ENCODE results near the gene KCNIP4.

DNA sequence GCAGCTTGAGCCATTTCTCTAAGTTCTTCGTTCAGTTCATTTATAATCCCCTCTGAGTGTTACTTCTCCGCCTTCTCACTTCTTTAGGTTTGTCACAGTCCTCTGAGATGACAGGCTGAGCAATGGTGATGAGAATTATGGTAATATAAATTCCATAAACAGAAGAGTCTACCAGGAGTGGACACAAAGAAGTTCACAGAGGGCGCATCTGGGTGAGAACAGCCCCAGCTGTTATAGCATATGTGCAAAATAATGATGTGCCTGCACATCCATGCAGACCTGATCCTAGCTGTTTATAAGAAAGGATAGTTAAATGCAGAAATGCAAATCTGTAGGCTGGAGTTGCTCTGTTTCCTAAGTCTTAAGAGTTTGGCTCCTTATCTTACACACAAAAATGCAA, 377.5 kb downstream of the KCNIP4 start:
- TF ChIP-seq, protein P1, sequence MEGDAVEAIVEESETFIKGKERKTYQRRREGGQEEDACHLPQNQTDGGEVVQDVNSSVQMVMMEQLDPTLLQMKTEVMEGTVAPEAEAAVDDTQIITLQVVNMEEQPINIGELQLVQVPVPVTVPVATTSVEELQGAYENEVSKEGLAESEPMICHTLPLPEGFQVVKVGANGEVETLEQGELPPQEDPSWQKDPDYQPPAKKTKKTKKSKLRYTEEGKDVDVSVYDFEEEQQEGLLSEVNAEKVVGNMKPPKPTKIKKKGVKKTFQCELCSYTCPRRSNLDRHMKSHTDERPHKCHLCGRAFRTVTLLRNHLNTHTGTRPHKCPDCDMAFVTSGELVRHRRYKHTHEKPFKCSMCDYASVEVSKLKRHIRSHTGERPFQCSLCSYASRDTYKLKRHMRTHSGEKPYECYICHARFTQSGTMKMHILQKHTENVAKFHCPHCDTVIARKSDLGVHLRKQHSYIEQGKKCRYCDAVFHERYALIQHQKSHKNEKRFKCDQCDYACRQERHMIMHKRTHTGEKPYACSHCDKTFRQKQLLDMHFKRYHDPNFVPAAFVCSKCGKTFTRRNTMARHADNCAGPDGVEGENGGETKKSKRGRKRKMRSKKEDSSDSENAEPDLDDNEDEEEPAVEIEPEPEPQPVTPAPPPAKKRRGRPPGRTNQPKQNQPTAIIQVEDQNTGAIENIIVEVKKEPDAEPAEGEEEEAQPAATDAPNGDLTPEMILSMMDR (IDR thresholded peaks at IDR 0.05): no peak
- no peak for TF ChIP-seq POLR2A (IDR thresholded peaks at IDR 0.05)
